K562 (cell line): ENCODE measurements around the gene LSM4. TPM values are rescaled to one million over a fixed set of nuclear protein-coding genes. Genes with fewer than 3 reads are reported as not detected.
A peak's percentile ranks its signal among the peaks of the same experiment; 100 is the strongest.

Experiments
- ATAC-seq: fragments of 200-7000 bp; cut with Tn5 transposase; 3 replicates; pipeline ENCODE4 v1.9.1; 2020; ENCODE audit warnings: moderate library complexity
- BruUV-seq: library from RNA; stranded (reverse); fragments of 400-500 nt; replicated peaks from 2 replicates; lab custom pipeline; 2021; lab: Mats Ljungman, UMichigan
- CTCF ChIA-PET: fragments of 300-600 bp; formaldehyde crosslinking; extraction: SDS; loops from one replicate; lab custom pipeline; 2021; ENCODE audit warnings: low intra/inter-chr PET ratio; lab: Yijun Ruan, JAX
- POLR2A ChIA-PET: fragments of 300-600, 350-650 bp; sonication (Branson Sonifier 250); formaldehyde crosslinking; extraction: SDS; loops from one replicate; lab custom pipeline; 2021; ENCODE audit warnings: antibody characterized with exemption, inconsistent platforms; lab: Yijun Ruan, JAX
- DNase-seq, 4 experiments: peaks; one replicate each; pipeline versions ENCODE4 v3.0.0 to v3.0.0-alpha.2; 2011 to 2018; ENCODE audit warnings: low spot score in 3 of 4, mixed read lengths in 3 of 4; ENCODE audit errors: extremely low read depth in 1 of 4
- FAIRE-seq: peaks from 2 replicates; lab custom pipeline; 2011; peaks lifted over from hg19 to GRCh38; lab: Jason Lieb, UNC
- H2AFZ ChIP-seq: 2 replicates; pipeline ENCODE4 v1.6.0; 2011; ENCODE audit warnings: low read depth, low read length, control low read depth, inconsistent platforms
- H3K27ac ChIP-seq: fragments of 200-600 bp; 3 replicates; pipeline ENCODE4 v1.8.0; 2011; ENCODE audit warnings: low read depth, mild to moderate bottlenecking, control low read depth, inconsistent platforms, low read length, moderate library complexity, mixed read lengths; ENCODE audit errors: extremely low read depth
- H3K27me3 ChIP-seq, 2 experiments: fragments of 300-600 bp in 1 of 2; 2 replicates in 1 of 2; 3 replicates in 1 of 2; pipeline versions ENCODE4 v1.6.0 to v1.8.0; 2011; ENCODE audit warnings: inconsistent platforms in 2 of 2, low read length in 2 of 2, mild to moderate bottlenecking in 1 of 2, mixed read lengths in 1 of 2, moderate library complexity in 1 of 2; ENCODE audit not compliant: control insufficient read depth in 2 of 2, insufficient read depth in 2 of 2
- H3K36me3 ChIP-seq: fragments of 300-600 bp; 3 replicates; pipeline ENCODE4 v1.8.0; 2011; ENCODE audit warnings: mild to moderate bottlenecking, low read length, inconsistent platforms; ENCODE audit not compliant: control insufficient read depth, insufficient read depth
- H3K4me1 ChIP-seq, 2 experiments: fragments of 200-600 bp in 1 of 2; replicated peaks in 1 of 2; 2 replicates in 1 of 2; 3 replicates in 1 of 2; pipeline versions ENCODE4 v1.5.1 to v1.8.0; 2011; ENCODE audit warnings: inconsistent platforms in 2 of 2, low read length in 2 of 2, mild to moderate bottlenecking in 1 of 2, mixed read lengths in 1 of 2, moderate library complexity in 1 of 2; ENCODE audit not compliant: control insufficient read depth in 2 of 2, insufficient read depth in 2 of 2
- H3K4me2 ChIP-seq: 2 replicates; pipeline ENCODE4 v1.6.1; 2011; ENCODE audit warnings: low read length, control low read depth, inconsistent platforms, mixed read lengths; ENCODE audit not compliant: insufficient read depth
- H3K4me3 ChIP-seq: fragments of 200-600 bp; sonication (generic), shearing (Covaris generic); 2 replicates; pipeline ENCODE4 v1.5.1; 2016; ENCODE audit warnings: control low read depth, inconsistent platforms
- H3K79me2 ChIP-seq: fragments of 200-600 bp; 3 replicates; pipeline ENCODE4 v1.8.0; 2011; ENCODE audit warnings: low read length, inconsistent platforms; ENCODE audit not compliant: control insufficient read depth, insufficient read depth
- H3K9ac ChIP-seq, 2 experiments: 2 replicates each; pipeline versions ENCODE4 v1.6.0 to v1.6.1; 2011; ENCODE audit warnings: low read depth in 2 of 2, low read length in 2 of 2, control low read depth in 1 of 2, inconsistent platforms in 1 of 2, mild to moderate bottlenecking in 1 of 2, mixed read lengths in 1 of 2; ENCODE audit not compliant: insufficient read depth in 1 of 2
- H3K9me1 ChIP-seq: one replicate; pipeline ENCODE4 v1.6.0; 2011; ENCODE audit warnings: inconsistent platforms, mild to moderate bottlenecking, low read length, moderate library complexity; ENCODE audit not compliant: control insufficient read depth, insufficient read depth
- H3K9me3 ChIP-seq: replicated peaks from 2 replicates; pipeline ENCODE4 v1.5.1; 2011; ENCODE audit warnings: low read depth, low read length, inconsistent platforms; ENCODE audit not compliant: control insufficient read depth, insufficient read depth
- H4K20me1 ChIP-seq: replicated peaks from 2 replicates; pipeline ENCODE4 v1.6.1; 2011; ENCODE audit warnings: low read length, inconsistent platforms, mixed read lengths; ENCODE audit not compliant: control insufficient read depth, insufficient read depth
- NFATC3 ChIP-seq: fragments of 450-650 bp; IDR thresholded peaks from 2 replicates; pipeline ENCODE4 v1.6.1; 2017; ENCODE audit warnings: mild to moderate bottlenecking
- RBM25 ChIP-seq: fragments of 200-400 bp; formaldehyde crosslinking; IDR thresholded peaks from 2 replicates; pipeline ENCODE4 v1.6.1; 2018; ENCODE audit warnings: low read length, low read depth, moderate library complexity; ENCODE audit not compliant: severe bottlenecking
- ZKSCAN1 ChIP-seq: fragments of 150-350 bp; IDR thresholded peaks from 2 replicates; pipeline ENCODE4 v1.6.1; 2016; ENCODE audit warnings: low read depth, low read length
- ZKSCAN8 ChIP-seq: fragments of 200-800 bp; sonication (Bioruptor generic); IDR thresholded peaks from 2 replicates; pipeline ENCODE4 v1.6.1; 2016; ENCODE audit warnings: missing genetic modification characterization, missing compliant biosample characterization
- ZNF146 ChIP-seq: IDR thresholded peaks from one replicate; pipeline ENCODE4 v1.6.1; 2018; ENCODE audit warnings: missing compliant biosample characterization; ENCODE audit not compliant: unreplicated experiment
- WGBS: fragments of 100-300 bp; shearing (Covaris generic); methylation state at CpG from one replicate; pipeline ENCODE4 v1.1.6; 2016; ENCODE audit warnings: low coverage, mixed read lengths; ENCODE audit not compliant: insufficient coverage; ENCODE audit errors: missing lambda C conversion rate; 5-methylcytosine and 5-hydroxymethylcytosine counted together
- in situ Hi-C: fragments of 300-500 bp; cut with MboI; formaldehyde crosslinking; loops from 4 replicates; pipeline ENCODE4 v1.15.0; 2018; ENCODE audit warnings: inconsistent platforms, mixed read lengths
- intact Hi-C: fragments of 100-400 bp; cut with micrococcal nuclease; formaldehyde crosslinking; loops from 2 replicates; pipeline ENCODE4 v1.14.2; 2022
- polyA plus RNA-seq, 8 experiments: library from polyadenylated mRNA; depleted of rRNA in 4 of 8; stranded (reverse) in 5 of 8; unstranded in 3 of 8; fragments of >200 nt; fragmentation: Nextera tagmentation in 2 of 8; fragmentation: Illumina TruSeq in 1 of 8; extraction: Ambion mirVana in 2 of 8; extraction: Trizol in 1 of 8; gene quantifications; 2 replicates each; pipeline versions ENCODE4 v1.2.1 to v1.2.3, GENCODE V29; 2011 to 2014; ENCODE audit warnings: inconsistent platforms in 1 of 8, missing spikeins in 1 of 8
- total RNA-seq, 7 experiments: library from RNA; depleted of rRNA in 6 of 7; stranded (reverse); fragments of >200 nt in 6 of 7; fragmentation: Illumina TruSeq in 2 of 7; extraction: Trizol in 2 of 7; gene quantifications; 2 replicates each; pipeline versions ENCODE4 v1.2.1 to v1.2.3, GENCODE V29; 2011 to 2021; ENCODE audit warnings: low replicate concordance in 1 of 7

LSM4 gene
- total and polyA plus RNA-seq, 9 of the 15 experiments (the other 6 are each of a cell fraction or from before 2014, with no cell fraction given): 11.9 to 763 (median 202) TPM

- ChIA-PET POLR2A (interaction anchor here (1.9 to 2.8 kb wide), 2 partner anchors 38 to 40 kb away, joined by 4 to 14 read pairs; no protein-coding TSS in a partner anchor), CTCF (interaction anchor here (0.6 kb wide), 1 partner anchor 22 kb away, joined by 3 read pairs; no protein-coding TSS in a partner anchor)
- no peak for ATAC-seq
- Histone ChIP-seq H3K4me3 (no peak overlapping the region), H3K4me2 (no peak overlapping the region), H3K9me1 (no peaks in the 10 kb centered on the region), H4K20me1 (no peaks in the 10 kb centered on the region), H3K36me3 (peaks cover 38% of the 10 kb centered on the region), H3K27me3 (no peaks in the 10 kb centered on the region), H3K79me2 (peaks cover 11% of the 10 kb centered on the region; the same call in 2 of the 3 replicates), H3K4me1 (no peaks in the 10 kb centered on the region), H3K9me3 (no peaks in the 10 kb centered on the region), H3K9ac (no peak overlapping the region), H2AFZ (no peak overlapping the region), H3K27ac (no peak overlapping the region)
- TF ChIP-seq ZNF146 (CRISPR knock-in tag) (peak; percentile 98), RBM25 (peak; percentile 27), NFATC3 (no peak), ZKSCAN1 (no peak), ZKSCAN8 (CRISPR knock-in tag) (no peak)
- BruUV-seq: TSS peak; percentile 42
- no peak for DNase-seq
- FAIRE-seq: no peak
- WGBS: 74% methylated on average over 8 of the region's 9 CpGs
- in situ Hi-C loops (no loop called here), intact Hi-C loops (no loop called here)
These were observed 27.6 kb upstream of the LSM4 start for GRCh38 chr19:18350490-18350889.
